GM12878 (cell line): ENCODE data around the gene DPPA4. TPM values are rescaled to one million over a fixed set of nuclear protein-coding genes. Genes with fewer than 3 reads are reported as not detected.

ENCODE experiments used
- ATAC-seq: fragments of 200-7000 bp; cut with Tn5 transposase; 3 replicates; pipeline ENCODE4 v1.9.1; 2020; ENCODE audit warnings: mild to moderate bottlenecking, moderate library complexity
- BruUV-seq: library from RNA; stranded (reverse); fragments of 400-500 nt; replicated peaks from 2 replicates; lab custom pipeline; 2021; lab: Mats Ljungman, UMichigan
- CTCF ChIA-PET: fragments of 300-600 bp; sonication (Branson Sonifier 250); formaldehyde crosslinking; extraction: SDS; loops from one replicate; lab custom pipeline; 2021; ENCODE audit warnings: inconsistent platforms; lab: Yijun Ruan, JAX
- POLR2A ChIA-PET: fragments of 350-600 bp; formaldehyde crosslinking; extraction: SDS; loops from one replicate; lab custom pipeline; 2021; ENCODE audit warnings: inconsistent platforms; lab: Charles Lee
- RAD21 ChIA-PET: fragments of 300-600 bp; sonication (Branson Sonifier 250); formaldehyde crosslinking; loops from one replicate; lab custom pipeline; 2023; ENCODE audit warnings: antibody characterized with exemption; ENCODE audit not compliant: unreplicated experiment; lab: Charles Lee
- SMC1A ChIA-PET: fragments of 300-600 bp; sonication (Branson Sonifier 250); formaldehyde crosslinking; loops from one replicate; lab custom pipeline; 2023; ENCODE audit not compliant: unreplicated experiment, uncharacterized antibody; lab: Charles Lee
- DNase-seq: peaks from one replicate; pipeline ENCODE4 v3.0.0-alpha.2; 2011; ENCODE audit warnings: low read depth, low spot score
- FAIRE-seq: peaks from 3 replicates; lab custom pipeline; 2011; peaks lifted over from hg19 to GRCh38; lab: Jason Lieb, UNC
- H2AFZ ChIP-seq: 2 replicates; pipeline ENCODE4 v1.6.0; 2011; ENCODE audit warnings: low read depth, low read length, control low read depth; ENCODE audit not compliant: control insufficient read depth
- H3K27ac ChIP-seq: 2 replicates; pipeline ENCODE4 v1.5.1; 2011; ENCODE audit warnings: control low read depth; ENCODE audit not compliant: control insufficient read depth, insufficient read depth
- H3K27me3 ChIP-seq, 2 experiments: replicated peaks in 1 of 2; 2 replicates each; pipeline versions ENCODE4 v1.6.0 to v1.6.1; 2011; ENCODE audit warnings: low read length in 1 of 2; ENCODE audit not compliant: control insufficient read depth in 2 of 2, insufficient read depth in 2 of 2
- H3K36me3 ChIP-seq, 2 experiments: 2 replicates each; pipeline ENCODE4 v1.5.1; 2011; ENCODE audit warnings: low read length in 1 of 2; ENCODE audit not compliant: control insufficient read depth in 2 of 2, insufficient read depth in 2 of 2
- H3K4me1 ChIP-seq: 2 replicates; pipeline ENCODE4 v1.6.1; 2011; ENCODE audit warnings: mild to moderate bottlenecking, low read length, moderate library complexity, mixed read lengths; ENCODE audit not compliant: control insufficient read depth, insufficient read depth
- H3K4me2 ChIP-seq: 2 replicates; pipeline ENCODE4 v1.6.0; 2011; ENCODE audit warnings: control low read depth; ENCODE audit not compliant: control insufficient read depth, insufficient read depth
- H3K4me3 ChIP-seq: fragments of 200-600 bp; sonication (generic); 2 replicates; pipeline ENCODE4 v1.5.1; 2016
- H3K79me2 ChIP-seq: 2 replicates; pipeline ENCODE4 v1.6.0; 2011; ENCODE audit warnings: low read length; ENCODE audit not compliant: control insufficient read depth, insufficient read depth
- H3K9ac ChIP-seq: 2 replicates; pipeline ENCODE4 v1.8.0; 2011; ENCODE audit warnings: low read length, control low read depth, mixed read lengths; ENCODE audit not compliant: control insufficient read depth, insufficient read depth
- H3K9me3 ChIP-seq: replicated peaks from 3 replicates; pipeline ENCODE4 v1.5.1; 2011; ENCODE audit warnings: mild to moderate bottlenecking, low read length; ENCODE audit not compliant: control insufficient read depth, insufficient read depth
- H4K20me1 ChIP-seq: 2 replicates; pipeline ENCODE4 v1.6.0; 2011; ENCODE audit not compliant: control insufficient read depth, insufficient read depth
- ASH2L ChIP-seq: fragments of 300-600, 200-600 bp; sonication (generic); IDR thresholded peaks from 2 replicates; pipeline ENCODE4 v1.6.1; 2017; ENCODE audit warnings: low read depth, mild to moderate bottlenecking, borderline replicate concordance
- CHD4 ChIP-seq: fragments of 200-600 bp; sonication (generic); IDR thresholded peaks from 2 replicates; pipeline ENCODE4 v1.6.1; 2016; ENCODE audit warnings: mild to moderate bottlenecking
- ESRRA ChIP-seq: IDR thresholded peaks from 2 replicates; pipeline ENCODE4 v1.6.1; 2012; ENCODE audit warnings: mild to moderate bottlenecking, low read length, improper control_type of control experiment
- NKRF ChIP-seq: fragments of 450-650 bp; conservative IDR thresholded peaks from 2 replicates; pipeline ENCODE4 v1.6.1; 2017; ENCODE audit warnings: mild to moderate bottlenecking, moderate library complexity
- RELB ChIP-seq: fragments of 450-650 bp; IDR thresholded peaks from 2 replicates; pipeline ENCODE4 v1.6.1; 2017; ENCODE audit warnings: low read depth, mild to moderate bottlenecking, moderate library complexity
- SRF ChIP-seq, 2 experiments: IDR thresholded peaks; 2 replicates each; pipeline ENCODE4 v1.6.1; 2011; ENCODE audit warnings: low read depth in 2 of 2, low read length in 2 of 2, mild to moderate bottlenecking in 1 of 2, moderate library complexity in 1 of 2
- STAT3 ChIP-seq: IDR thresholded peaks from 2 replicates; pipeline ENCODE4 v1.6.1; 2011; ENCODE audit warnings: low read depth, low read length, improper control_type of control experiment
- WRNIP1 ChIP-seq: IDR thresholded peaks from 2 replicates; pipeline ENCODE4 v1.6.1; 2011; ENCODE audit warnings: low read depth, low read length, improper control_type of control experiment, borderline replicate concordance
- ZBED1 ChIP-seq: IDR thresholded peaks from 2 replicates; pipeline ENCODE4 v1.6.1; 2016; ENCODE audit warnings: borderline replicate concordance
- ZNF384 ChIP-seq: IDR thresholded peaks from 2 replicates; pipeline ENCODE4 v1.6.1; 2012; ENCODE audit warnings: low read depth, mild to moderate bottlenecking, low read length, improper control_type of control experiment, borderline replicate concordance
- in situ Hi-C: fragments of 300-500 bp; cut with MboI; formaldehyde crosslinking; loops from 9 replicates; pipeline ENCODE4 v1.14.3; 2018; ENCODE audit warnings: mixed read lengths
- intact Hi-C: fragments of 100-400 bp; cut with micrococcal nuclease; formaldehyde crosslinking; loops from one replicate; pipeline ENCODE4 v1.14.2; 2022; ENCODE audit not compliant: unreplicated experiment
- polyA plus RNA-seq, 11 experiments: library from polyadenylated mRNA; depleted of rRNA in 4 of 11; unstranded in 6 of 11; stranded (reverse) in 5 of 11; fragments of >200 nt; fragmentation: Nextera tagmentation in 4 of 11; fragmentation: Illumina TruSeq in 1 of 11; extraction: Ambion mirVana in 4 of 11; extraction: Trizol in 1 of 11; gene quantifications; 1 replicate in 1 of 11; 2 replicates in 10 of 11; pipeline versions ENCODE4 v1.2.1 to v1.2.3, GENCODE V29; 2011 to 2016; ENCODE audit warnings: inconsistent platforms in 2 of 11, missing spikeins in 2 of 11, low read depth in 1 of 11
- total RNA-seq, 4 experiments: library from RNA; depleted of rRNA in 3 of 4; stranded (reverse); fragments of >200 nt in 3 of 4; fragmentation: Illumina TruSeq in 1 of 4; extraction: Trizol in 1 of 4; gene quantifications; 2 replicates each; pipeline versions ENCODE4 v1.2.1 to v1.2.3, GENCODE V29; 2013 to 2021

The DPPA4 gene
- total and polyA plus RNA-seq, 10 of the 15 experiments (the other 5 are each of a cell fraction or from before 2014, with no cell fraction given): 0.01 to 0.90 (median 0.44) TPM; not detected in 5

- in situ Hi-C loops: no loop called here
- BruUV-seq: no TSS peak
These were observed 53.3 kb downstream of the DPPA4 start for GRCh38 chr3:109284071-109284470.

More at GRCh38 chr3:109284071-109284470, 53.3 kb downstream of the DPPA4 start:
- FAIRE-seq: no peak
- no peak overlapping the region for H2AFZ ChIP-seq
- no peak overlapping the region for H3K9ac ChIP-seq
- no peak overlapping the region for H3K4me2 ChIP-seq
- no peak for DNase-seq
- no peak overlapping the region for H3K27ac ChIP-seq
- H4K20me1 ChIP-seq: no peaks in the 10 kb centered on the region
- no peak overlapping the region for H3K4me3 ChIP-seq
- CTCF ChIA-PET: interaction anchor here (0.7 to 1.1 kb wide), 2 partner anchors 9 to 260 kb away, joined by 3 read pairs; no protein-coding TSS in a partner anchor
- no peak for ATAC-seq
- H3K9me3 ChIP-seq: no peaks in the 10 kb centered on the region
- RAD21 ChIA-PET: no interaction called here
- SMC1A ChIA-PET: interaction anchor here (0.6 to 0.7 kb wide), 2 partner anchors 12 to 27 kb away, joined by 3 read pairs; no protein-coding TSS in a partner anchor
- H3K36me3 ChIP-seq: no peaks in the 10 kb centered on the region
- POLR2A ChIA-PET: no interaction called here
- H3K4me1 ChIP-seq: no peaks in the 10 kb centered on the region
- H3K27me3 ChIP-seq: no peaks in the 10 kb centered on the region
- intact Hi-C loops: no loop called here
- TF ChIP-seq ZBED1 (no peak), ESRRA (no peak), NKRF (no peak), CHD4 (no peak), RELB (no peak), STAT3 (no peak), ASH2L (no peak), ZNF384 (no peak), WRNIP1 (no peak), SRF (IDR thresholded peaks at IDR 0.05; ENCODE audit: low read depth in 2 of 2, low read length in 2 of 2) (no peak)
- no peaks in the 10 kb centered on the region for H3K79me2 ChIP-seq
